Right kidney (tissue), 1 donor: Measurements from ENCODE around the gene RAVER2.
A peak's percentile ranks its signal among the peaks of the same experiment; 100 is the strongest.
"Not testable (repeated sequence)": the region's sequence is repeated elsewhere in the genome, so short reads cannot be mapped to it uniquely, and the experiment has no call there.

Experiments
- DNase-seq: peaks from one replicate; pipeline ENCODE4 v3.0.0-alpha.2; 2016

Gene RAVER2

GRCh38 chr1:64809309-64809708, 64.4 kb downstream of the RAVER2 start:
- DNase-seq = no peak

GRCh38 chr1:64810001-64810400, 65.1 kb downstream of the RAVER2 start:
- DNase-seq = no peak

GRCh38 chr1:64811131-64811530, 66.3 kb downstream of the RAVER2 start:
- DNase-seq = no peak

- DNase-seq = no peak
Measured at GRCh38 chr1:64814427-64814826, 69.6 kb downstream of the RAVER2 start.

GRCh38 chr1:64817364-64817763, 72.5 kb downstream of the RAVER2 start:
- DNase-seq = not testable (repeated sequence)

GRCh38 chr1:64820572-64820971, 75.7 kb downstream of the RAVER2 start:
- DNase-seq = not testable (repeated sequence)

- DNase-seq = no peak
Measured at GRCh38 chr1:64822621-64823020, 77.7 kb downstream of the RAVER2 start.

- DNase-seq = peak; percentile 51
Measured at GRCh38 chr1:64823691-64824476, 79.0 kb downstream of the RAVER2 start.

- no peak for DNase-seq
Measured at GRCh38 chr1:64826991-64827390, 82.1 kb downstream of the RAVER2 start.

- no peak for DNase-seq
Measured at GRCh38 chr1:64828829-64829228, 84.0 kb downstream of the RAVER2 start.

GRCh38 chr1:64829411-64830029, 84.6 kb downstream of the RAVER2 start:
- no peak for DNase-seq

- DNase-seq = no peak
Measured at GRCh38 chr1:64830030-64830651, 85.3 kb downstream of the RAVER2 start.

GRCh38 chr1:64834734-64835133, 89.9 kb downstream of the RAVER2 start:
- no peak for DNase-seq

GRCh38 chr1:64836802-64837201, 91.9 kb downstream of the RAVER2 start:
- DNase-seq = no peak

GRCh38 chr1:64838486-64838885, 93.6 kb downstream of the RAVER2 start:
- DNase-seq = no peak

- no peak for DNase-seq
Measured at GRCh38 chr1:64839261-64839660, 94.4 kb downstream of the RAVER2 start.

- no peak for DNase-seq
Measured at GRCh38 chr1:64839732-64840405, 95.0 kb downstream of the RAVER2 start.

GRCh38 chr1:64841330-64842065, 96.6 kb downstream of the RAVER2 start:
- DNase-seq = no peak

- no peak for DNase-seq
Measured at GRCh38 chr1:64842224-64842623, 97.3 kb downstream of the RAVER2 start.

GRCh38 chr1:64843675-64844074, 98.8 kb downstream of the RAVER2 start:
- DNase-seq = no peak

GRCh38 chr1:64844175-64844574, 99.3 kb downstream of the RAVER2 start:
- no peak for DNase-seq

GRCh38 chr1:64844609-64845008, 99.7 kb downstream of the RAVER2 start:
- no peak for DNase-seq
